RWPE1 (cell line): ENCODE measurements around the gene MILR1.
"Not testable (repeated sequence)": the region's sequence is repeated elsewhere in the genome, so short reads cannot be mapped to it uniquely, and the experiment has no call there.

ENCODE experiments used
- CTCF ChIA-PET: fragments of 350-600 bp; sonication (Branson Sonifier 250); formaldehyde crosslinking; extraction: SDS; loops from one replicate; lab custom pipeline; 2021; lab: Yijun Ruan, JAX
- POLR2A ChIA-PET: fragments of 400-600 bp; formaldehyde crosslinking; extraction: SDS; loops from one replicate; lab custom pipeline; 2020; ENCODE audit warnings: antibody characterized with exemption; ENCODE audit not compliant: low non-redundant PET; lab: Yijun Ruan, JAX
- DNase-seq: peaks from one replicate; pipeline ENCODE4 v3.0.0; 2012; ENCODE audit warnings: low spot score
- H3K27ac ChIP-seq: fragments of 450-650 bp; 2 replicates; pipeline ENCODE4 v1.5.1; 2017
- CTCF ChIP-seq: fragments of 450-650 bp; conservative IDR thresholded peaks from 2 replicates; pipeline ENCODE4 v1.5.1; 2017; ENCODE audit warnings: low read depth, mild to moderate bottlenecking

The MILR1 gene

GRCh38 chr17:64484380-64484779 lies 35.5 kb downstream of the MILR1 start:
- TF ChIP-seq CTCF, result no peak
- DNase-seq, result no peak
- CTCF ChIA-PET, result no interaction called here
- H3K27ac ChIP-seq, result no peak overlapping the region
- POLR2A ChIA-PET, result no interaction called here

GRCh38 chr17:64488301-64488700 lies 39.4 kb downstream of the MILR1 start:
- TF ChIP-seq CTCF, result no peak
- CTCF ChIA-PET, result interaction anchor here (3.7 kb wide), 1 partner anchor 69 kb away, joined by 14 read pairs; no protein-coding TSS in a partner anchor
- no peak overlapping the region for H3K27ac ChIP-seq
- DNase-seq, result no peak
- POLR2A ChIA-PET, result no interaction called here

- ChIA-PET POLR2A (no interaction called here), CTCF (interaction anchor here (0.6 to 3.7 kb wide), 4 partner anchors 11 to 190 kb away, joined by 3 to 14 read pairs (median 4); no protein-coding TSS in a partner anchor)
- H3K27ac ChIP-seq, result no peak overlapping the region
- TF ChIP-seq CTCF, result peak; percentile 45
- DNase-seq, result no peak
Observed at GRCh38 chr17:64491034-64491860, 42.3 kb downstream of the MILR1 start.

GRCh38 chr17:64491994-64492393 lies 43.1 kb downstream of the MILR1 start:
- ChIA-PET POLR2A (no interaction called here), CTCF (interaction anchor here (0.7 to 3.7 kb wide), 2 partner anchors 15 to 72 kb away, joined by 3 to 14 read pairs; no protein-coding TSS in a partner anchor)
- H3K27ac ChIP-seq, result no peak overlapping the region
- no peak for DNase-seq
- no peak for TF ChIP-seq CTCF

- no peak for DNase-seq
- CTCF ChIA-PET, result interaction anchor here (0.7 to 1.0 kb wide), 3 partner anchors 11 to 102 kb away, joined by 3 read pairs; no protein-coding TSS in a partner anchor
- POLR2A ChIA-PET, result no interaction called here
- no peak overlapping the region for H3K27ac ChIP-seq
- TF ChIP-seq CTCF, result peak; percentile 61
Observed at GRCh38 chr17:64492481-64493109, 43.7 kb downstream of the MILR1 start.

GRCh38 chr17:64494121-64494520 lies 45.2 kb downstream of the MILR1 start:
- no peak overlapping the region for H3K27ac ChIP-seq
- CTCF ChIA-PET, result interaction anchor here (0.6 kb wide), 2 partner anchors 212 to 1053 kb away, joined by 3 to 4 read pairs; no protein-coding TSS in a partner anchor
- POLR2A ChIA-PET, result no interaction called here
- no peak for TF ChIP-seq CTCF
- no peak for DNase-seq

GRCh38 chr17:64495300-64495699 lies 46.4 kb downstream of the MILR1 start:
- CTCF ChIA-PET, result interaction anchor here (0.6 kb wide), 1 partner anchor 39 kb away, joined by 3 read pairs; no protein-coding TSS in a partner anchor
- peak overlapping the region; percentile 37 for H3K27ac ChIP-seq
- POLR2A ChIA-PET, DNase-seq: not testable (repeated sequence)
